SU-DHL-6 (cell line): ENCODE data around the gene TLDC2.

ENCODE experiments used
- H2AFZ ChIP-seq: fragments of 200-600 bp; sonication (generic); 2 replicates; pipeline ENCODE4 v1.6.1; 2014; ENCODE audit warnings: low read depth, mild to moderate bottlenecking, moderate library complexity, mixed read lengths, antibody characterized with exemption, low read length; ENCODE audit not compliant: severe bottlenecking
- H3F3A ChIP-seq: fragments of 200-600 bp; shearing (Covaris generic); 2 replicates; pipeline ENCODE4 v1.6.0; 2016; ENCODE audit warnings: antibody characterized with exemption, mild to moderate bottlenecking; ENCODE audit not compliant: insufficient read depth
- H3K27ac ChIP-seq: fragments of 200-600 bp; sonication (generic); 2 replicates; pipeline ENCODE4 v1.5.1; 2016; ENCODE audit warnings: low read depth, mild to moderate bottlenecking, low read length, moderate library complexity, mixed read lengths
- H3K27me3 ChIP-seq: fragments of 200-600 bp; sonication (generic), shearing (Covaris generic); 2 replicates; pipeline ENCODE4 v1.6.0; 2014; ENCODE audit warnings: mild to moderate bottlenecking, low read length
- H3K36me3 ChIP-seq: fragments of 200-600 bp; sonication (generic); 2 replicates; pipeline ENCODE4 v1.6.1; 2014; ENCODE audit warnings: mild to moderate bottlenecking, low read length, mixed read lengths
- H3K4me2 ChIP-seq: fragments of 300-600, 200-600 bp; shearing (Covaris generic), sonication (generic); 2 replicates; pipeline ENCODE4 v1.6.0; 2014; ENCODE audit warnings: low read length, low read depth, mild to moderate bottlenecking; ENCODE audit not compliant: poor library complexity, severe bottlenecking
- H3K4me3 ChIP-seq: fragments of 200-600 bp; sonication (generic); 2 replicates; pipeline ENCODE4 v1.5.1; 2014; ENCODE audit warnings: antibody characterized with exemption, low read length, mild to moderate bottlenecking, mixed read lengths; ENCODE audit not compliant: insufficient read depth, poor library complexity, severe bottlenecking
- H3K79me2 ChIP-seq: fragments of 200-600 bp; sonication (generic); 2 replicates; pipeline ENCODE4 v1.6.1; 2014; ENCODE audit warnings: mild to moderate bottlenecking, low read length, moderate library complexity; ENCODE audit not compliant: insufficient read depth
- H3K9ac ChIP-seq: fragments of 200-600 bp; sonication (generic); 2 replicates; pipeline ENCODE4 v1.7.0; 2014; ENCODE audit warnings: mild to moderate bottlenecking, low read length
- H3K9me2 ChIP-seq: fragments of 200-600 bp; sonication (generic); replicated peaks from 2 replicates; pipeline ENCODE4 v1.6.1; 2014; ENCODE audit warnings: low read length; ENCODE audit not compliant: insufficient read depth
- H3K9me3 ChIP-seq: fragments of 200-600 bp; sonication (generic); 2 replicates; pipeline ENCODE4 v1.6.1; 2014; ENCODE audit warnings: low read length, mixed read lengths; ENCODE audit not compliant: insufficient read depth
- H4K20me1 ChIP-seq: fragments of 200-600 bp; sonication (generic); 2 replicates; pipeline ENCODE4 v1.6.1; 2014; ENCODE audit warnings: low read depth, mild to moderate bottlenecking, antibody characterized with exemption, low read length, moderate library complexity, mixed read lengths
- CTCF ChIP-seq: fragments of 200-600 bp; sonication (generic); IDR thresholded peaks from one replicate; pipeline ENCODE4 v1.5.1; 2017; ENCODE audit warnings: antibody characterized with exemption, mild to moderate bottlenecking, low read length, moderate library complexity; ENCODE audit not compliant: insufficient read depth, poor library complexity, severe bottlenecking
- EZH2phosphoT487 ChIP-seq: fragments of 200-600 bp; sonication (generic), shearing (Covaris generic); conservative IDR thresholded peaks from 2 replicates; pipeline ENCODE4 v1.6.1; 2018; ENCODE audit warnings: mild to moderate bottlenecking, antibody characterized with exemption, low read length, moderate library complexity, mixed read lengths

Gene TLDC2

GRCh38 chr20:36887752-36888090 is 11.8 kb downstream of the TLDC2 start:
- Histone ChIP-seq H4K20me1 (no peaks in the 10 kb centered on the region), H3K27ac (no peak overlapping the region), H3K27me3 (no peaks in the 10 kb centered on the region), H3K9ac (no peak overlapping the region), H3K4me3 (no peak overlapping the region), H3K36me3 (no peaks in the 10 kb centered on the region), H2AFZ (no peak overlapping the region), H3F3A (no peaks in the 10 kb centered on the region), H3K4me2 (no peak overlapping the region), H3K79me2 (no peaks in the 10 kb centered on the region), H3K9me3 (no peaks in the 10 kb centered on the region), H3K9me2 (no peaks in the 10 kb centered on the region)
- TF ChIP-seq CTCF, result no peak
- no peak for TF ChIP-seq EZH2phosphoT487

- H3K79me2 ChIP-seq, result no peaks in the 10 kb centered on the region
- H3K9me2 ChIP-seq, result no peaks in the 10 kb centered on the region
- no peaks in the 10 kb centered on the region for H4K20me1 ChIP-seq
- no peak overlapping the region for H3K4me3 ChIP-seq
- no peak for TF ChIP-seq EZH2phosphoT487
- H3K9me3 ChIP-seq, result no peaks in the 10 kb centered on the region
- H2AFZ ChIP-seq, result no peak overlapping the region
- H3K36me3 ChIP-seq, result no peaks in the 10 kb centered on the region
- H3K4me2 ChIP-seq, result no peak overlapping the region
- H3F3A ChIP-seq, result no peaks in the 10 kb centered on the region
- H3K27ac ChIP-seq, result no peak overlapping the region
- no peaks in the 10 kb centered on the region for H3K27me3 ChIP-seq
- no peak overlapping the region for H3K9ac ChIP-seq
Observed at GRCh38 chr20:36888880-36889516, 13.1 kb downstream of the TLDC2 start.

GRCh38 chr20:36890586-36890985 is 14.6 kb downstream of the TLDC2 start:
- no peaks in the 10 kb centered on the region for H4K20me1 ChIP-seq
- no peaks in the 10 kb centered on the region for H3K36me3 ChIP-seq
- H3K4me3 ChIP-seq, result no peak overlapping the region
- TF ChIP-seq CTCF (no peak), EZH2phosphoT487 (no peak)
- no peaks in the 10 kb centered on the region for H3F3A ChIP-seq
- no peak overlapping the region for H3K9ac ChIP-seq
- no peak overlapping the region for H3K27ac ChIP-seq
- no peaks in the 10 kb centered on the region for H3K27me3 ChIP-seq
- no peaks in the 10 kb centered on the region for H3K9me2 ChIP-seq
- no peaks in the 10 kb centered on the region for H3K79me2 ChIP-seq
- H3K4me2 ChIP-seq, result no peak overlapping the region
- H2AFZ ChIP-seq, result no peak overlapping the region
- no peaks in the 10 kb centered on the region for H3K9me3 ChIP-seq

GRCh38 chr20:36891211-36891610 is 15.3 kb downstream of the TLDC2 start:
- H3K9me3 ChIP-seq, result no peaks in the 10 kb centered on the region
- H3F3A ChIP-seq, result no peaks in the 10 kb centered on the region
- H3K36me3 ChIP-seq, result no peaks in the 10 kb centered on the region
- no peak overlapping the region for H3K4me2 ChIP-seq
- H3K79me2 ChIP-seq, result no peaks in the 10 kb centered on the region
- H2AFZ ChIP-seq, result no peak overlapping the region
- no peaks in the 10 kb centered on the region for H3K27me3 ChIP-seq
- TF ChIP-seq EZH2phosphoT487, result no peak
- TF ChIP-seq CTCF, result no peak
- no peak overlapping the region for H3K27ac ChIP-seq
- H4K20me1 ChIP-seq, result no peaks in the 10 kb centered on the region
- no peaks in the 10 kb centered on the region for H3K9me2 ChIP-seq
- H3K9ac ChIP-seq, result no peak overlapping the region
- H3K4me3 ChIP-seq, result no peak overlapping the region
